ENCODE results near the gene ARID3C.
"Not testable (repeated sequence)": the region's sequence is repeated elsewhere in the genome, so short reads cannot be mapped to it uniquely, and the experiment has no call there.

ARID3C gene

DNA sequence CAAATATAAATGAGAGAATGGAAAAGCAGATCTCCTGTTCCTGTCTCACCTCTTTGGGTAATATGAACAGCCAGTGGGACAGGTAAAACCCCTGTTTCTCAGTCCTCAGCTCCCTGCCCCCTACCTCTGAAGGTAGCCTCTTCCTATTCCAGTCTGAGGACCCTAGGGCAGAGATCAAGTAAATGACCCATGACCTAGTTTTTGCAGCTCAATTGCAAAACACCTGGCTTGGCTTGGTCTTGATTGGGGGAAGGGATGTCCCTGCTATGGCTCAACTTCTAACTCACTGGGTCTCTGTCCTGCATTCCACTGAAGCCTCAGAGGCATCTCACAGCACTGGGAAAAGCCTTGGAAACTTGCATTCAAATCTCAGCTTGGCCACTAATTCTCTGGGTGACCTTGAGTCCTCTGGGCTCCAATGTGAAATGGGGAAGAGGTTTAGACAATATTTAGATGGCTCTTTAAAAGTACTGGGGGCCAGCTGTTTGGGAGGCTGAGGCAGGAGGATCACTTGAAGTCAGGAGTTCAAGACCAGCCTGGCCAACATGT is 16.0 kb upstream of the ARID3C start:
- H3K4me3 ChIP-seq (ENCODE audit: low read depth, low read length) = no peak overlapping the region
- TF ChIP-seq, protein P1, sequence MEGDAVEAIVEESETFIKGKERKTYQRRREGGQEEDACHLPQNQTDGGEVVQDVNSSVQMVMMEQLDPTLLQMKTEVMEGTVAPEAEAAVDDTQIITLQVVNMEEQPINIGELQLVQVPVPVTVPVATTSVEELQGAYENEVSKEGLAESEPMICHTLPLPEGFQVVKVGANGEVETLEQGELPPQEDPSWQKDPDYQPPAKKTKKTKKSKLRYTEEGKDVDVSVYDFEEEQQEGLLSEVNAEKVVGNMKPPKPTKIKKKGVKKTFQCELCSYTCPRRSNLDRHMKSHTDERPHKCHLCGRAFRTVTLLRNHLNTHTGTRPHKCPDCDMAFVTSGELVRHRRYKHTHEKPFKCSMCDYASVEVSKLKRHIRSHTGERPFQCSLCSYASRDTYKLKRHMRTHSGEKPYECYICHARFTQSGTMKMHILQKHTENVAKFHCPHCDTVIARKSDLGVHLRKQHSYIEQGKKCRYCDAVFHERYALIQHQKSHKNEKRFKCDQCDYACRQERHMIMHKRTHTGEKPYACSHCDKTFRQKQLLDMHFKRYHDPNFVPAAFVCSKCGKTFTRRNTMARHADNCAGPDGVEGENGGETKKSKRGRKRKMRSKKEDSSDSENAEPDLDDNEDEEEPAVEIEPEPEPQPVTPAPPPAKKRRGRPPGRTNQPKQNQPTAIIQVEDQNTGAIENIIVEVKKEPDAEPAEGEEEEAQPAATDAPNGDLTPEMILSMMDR (IDR thresholded peaks at IDR 0.05; ENCODE audit: low read depth, low read length) = no peak

DNA sequence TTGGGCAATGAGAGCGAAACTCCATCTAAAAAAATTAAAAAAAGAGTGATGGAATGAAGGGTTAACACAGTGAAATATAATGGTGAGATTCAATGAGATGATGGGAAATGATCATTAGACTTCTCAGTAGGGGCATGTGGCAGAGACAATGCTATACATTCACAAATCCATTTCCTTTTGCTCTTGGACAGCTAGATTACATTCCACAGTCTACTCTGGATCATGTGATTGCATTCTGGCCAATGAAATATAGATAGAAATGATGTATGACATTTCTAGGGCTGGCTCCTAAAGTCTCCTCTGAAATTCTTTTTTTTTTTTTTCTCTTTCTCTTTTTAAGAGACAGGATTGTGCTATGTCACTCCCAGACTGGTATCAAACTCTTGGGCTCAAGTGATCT is 13.8 kb upstream of the ARID3C start:
- TF ChIP-seq, protein P1 (IDR thresholded peaks at IDR 0.05; ENCODE audit: low read depth, low read length) = no peak
- H3K4me3 ChIP-seq (ENCODE audit: low read depth, low read length) = no peak overlapping the region

DNA sequence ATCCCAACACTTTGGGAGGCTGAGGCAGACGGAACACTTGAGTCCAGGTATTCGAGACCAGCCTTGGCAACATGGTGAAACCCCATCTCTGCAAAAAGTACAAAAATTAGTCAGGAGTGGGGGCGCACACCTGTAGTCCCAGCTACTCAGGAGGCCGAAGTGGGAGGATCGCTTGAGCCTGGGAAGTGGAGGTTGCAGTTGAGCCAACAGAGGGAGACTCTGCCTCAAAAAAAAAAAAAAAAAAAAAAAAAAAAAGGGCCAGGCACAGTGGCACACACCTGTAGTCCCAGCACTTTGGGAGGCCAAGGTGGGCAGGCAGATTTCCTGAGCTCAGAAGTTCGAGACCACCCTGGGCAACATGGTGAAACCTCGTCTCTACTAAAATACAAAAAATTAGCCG is 10.5 kb upstream of the ARID3C start:
- H3K4me3 ChIP-seq (ENCODE audit: low read depth, low read length) = not testable (repeated sequence)

DNA sequence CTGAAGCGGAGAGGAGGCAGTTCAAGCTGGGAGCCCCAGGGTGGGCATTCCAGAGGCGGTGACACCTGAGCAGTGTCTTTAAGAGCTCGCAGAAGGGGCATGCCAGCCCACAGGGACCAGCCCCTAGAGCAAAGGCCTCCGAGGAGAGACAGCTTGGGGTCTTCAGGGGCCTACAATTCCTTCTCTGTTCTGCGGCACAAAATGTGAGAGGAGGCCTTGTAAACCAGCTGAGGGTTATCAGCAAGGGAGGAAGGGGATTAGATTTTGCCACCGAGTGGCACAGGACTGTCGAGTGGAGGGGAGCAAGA is 9.2 kb upstream of the ARID3C start:
- TF ChIP-seq, protein P1 (IDR thresholded peaks at IDR 0.05; ENCODE audit: low read depth, low read length) = no peak
- H3K4me3 ChIP-seq (ENCODE audit: low read depth, low read length) = peak overlapping the region; percentile 65

DNA sequence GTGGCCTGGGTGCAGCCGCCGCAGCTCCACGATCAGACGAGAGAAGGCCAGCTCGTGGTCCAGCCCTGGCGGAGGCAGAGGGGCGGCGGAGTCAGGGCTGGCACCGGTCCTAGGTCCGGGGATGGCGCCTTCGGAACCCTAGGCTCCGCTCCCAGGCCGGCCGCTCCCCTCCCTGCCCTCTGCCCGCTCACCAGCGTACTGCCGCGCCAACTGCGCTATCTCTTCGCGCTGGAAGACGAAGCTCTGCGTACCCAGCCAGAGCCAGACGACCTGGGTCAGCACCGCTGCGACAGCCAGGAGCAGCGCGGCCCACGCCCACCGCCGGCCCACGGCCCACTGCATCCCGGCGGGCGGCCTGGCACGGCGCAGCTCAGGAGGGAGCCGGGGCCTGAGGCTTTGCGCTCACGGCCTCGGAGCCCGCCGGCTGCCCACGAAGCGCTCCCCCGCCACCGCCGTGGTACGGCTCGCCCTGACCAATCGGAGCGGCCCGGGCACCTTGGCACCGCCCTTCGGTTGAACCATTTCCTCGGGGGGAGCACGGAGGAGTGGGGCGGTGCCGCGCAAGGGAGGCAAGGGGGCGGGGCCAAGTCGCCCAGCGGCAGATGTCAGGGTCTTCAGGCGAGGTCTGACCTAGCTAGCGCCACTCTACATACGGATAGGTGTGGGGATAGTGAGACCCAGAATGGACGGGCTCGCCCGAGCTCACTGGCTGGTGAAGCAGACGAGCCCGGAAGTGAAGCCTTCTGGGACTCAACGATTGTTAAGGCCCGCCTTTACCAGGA is 8.7 kb upstream of the ARID3C start, which contains the start of gene SIGMAR1:
TSS of gene SIGMAR1 (minus strand) at position 432 of the 782 bp plus-strand sequence. CDS start at position 342, 90 bp downstream.
- peak within 1 kb of the TSS; percentile 65 for H3K4me3 ChIP-seq (ENCODE audit: low read depth, low read length)
- TF ChIP-seq, protein P1 (IDR thresholded peaks at IDR 0.05; ENCODE audit: low read depth, low read length) = no peak

DNA sequence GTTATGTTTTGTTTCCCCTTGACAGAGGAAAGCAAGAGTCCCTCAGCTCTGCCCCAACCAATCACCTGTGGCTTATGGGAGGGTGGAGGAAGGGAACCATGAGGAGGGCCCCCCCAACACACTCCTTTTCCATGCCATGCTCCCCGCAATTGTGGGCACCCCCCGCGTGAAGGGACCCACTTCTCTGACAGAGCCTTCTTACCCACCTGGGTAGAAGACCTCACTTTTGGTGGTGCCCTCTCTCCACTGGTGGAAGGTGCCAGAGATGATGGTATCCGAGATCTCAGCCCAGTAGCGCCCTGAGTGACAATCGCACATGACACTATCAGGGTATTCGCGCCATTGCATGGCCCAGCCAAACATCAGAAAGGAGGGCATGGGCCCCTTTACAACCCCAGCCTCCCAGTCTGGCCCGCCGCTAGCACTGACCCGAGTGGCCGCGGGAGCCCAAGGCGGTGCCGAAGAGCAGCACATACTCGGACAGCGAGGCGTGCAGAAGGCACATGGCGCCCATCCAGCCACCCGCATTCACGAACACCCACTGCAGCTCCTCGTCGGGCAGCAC is 8.0 kb upstream of the ARID3C start:
- H3K4me3 ChIP-seq (ENCODE audit: low read depth, low read length) = peak overlapping the region; percentile 65

DNA sequence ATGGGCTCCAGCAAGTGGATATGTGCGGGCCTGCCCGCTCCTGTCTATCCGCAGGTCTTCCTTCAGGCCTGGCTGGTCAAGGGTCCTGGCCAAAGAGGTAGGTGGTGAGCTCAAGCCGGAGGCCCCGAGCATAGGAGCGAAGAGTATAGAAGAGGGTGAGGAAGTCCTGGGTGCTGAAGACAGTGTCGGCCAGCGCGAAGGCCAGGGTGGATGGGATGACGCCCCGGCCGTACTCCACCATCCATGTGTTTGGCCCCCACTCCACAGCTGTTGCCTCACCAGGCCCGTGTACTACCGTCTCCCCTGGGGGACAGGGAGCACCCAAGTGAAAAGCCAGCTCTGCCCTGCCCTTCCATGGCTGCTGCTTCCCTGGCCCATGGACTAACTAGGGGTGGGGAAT is 6.7 kb upstream of the ARID3C start:
- TF ChIP-seq, protein P1 (IDR thresholded peaks at IDR 0.05; ENCODE audit: low read depth, low read length) = no peak
- H3K4me3 ChIP-seq (ENCODE audit: low read depth, low read length) = no peak overlapping the region

More for the DNA sequence above, 8.0 kb upstream of the ARID3C start:
- TF ChIP-seq, protein P1 (IDR thresholded peaks at IDR 0.05; ENCODE audit: low read depth, low read length) = no peak
